Fibroblast of skin of left biceps (primary cell): Measurements from ENCODE around the gene COPE.
"Not testable (repeated sequence)": the region's sequence is repeated elsewhere in the genome, so short reads cannot be mapped to it uniquely, and the experiment has no call there.

ENCODE experiments used
- DNase-seq, 2 experiments: peaks; one replicate each; pipeline ENCODE4 v3.0.0-alpha.2; 2013; ENCODE audit warnings: low read depth in 2 of 2

COPE gene

GRCh38 chr19:18919086-18919899 is at the start of gene COPE, which contains the start of gene DDX49:
TSS of gene COPE (minus strand) at chr19:18919387. CDS start at chr19:18919348, 39 bp downstream.
TSS of gene DDX49 (plus strand) at chr19:18919715. CDS start at chr19:18919742, 27 bp downstream.
- DNase-seq: peak; percentile 99

GRCh38 chr19:18967358-18968146 is 48.4 kb upstream of the COPE start:
- no peak for DNase-seq

GRCh38 chr19:18966307-18966706 is 47.1 kb upstream of the COPE start:
- DNase-seq: no peak

GRCh38 chr19:18964121-18964520 is 44.9 kb upstream of the COPE start:
- DNase-seq: no peak

- no peak for DNase-seq
Observed at GRCh38 chr19:18961767-18962620, 42.8 kb upstream of the COPE start.

- DNase-seq: no peak
Observed at GRCh38 chr19:18960370-18960769, 41.2 kb upstream of the COPE start.

- DNase-seq: no peak
Observed at GRCh38 chr19:18955042-18955441, 35.9 kb upstream of the COPE start.

GRCh38 chr19:18954094-18954493 is 34.9 kb upstream of the COPE start:
- no peak for DNase-seq

- not testable (repeated sequence) for DNase-seq
Observed at GRCh38 chr19:18952364-18953003, 33.3 kb upstream of the COPE start.

GRCh38 chr19:18951721-18952281 is 32.6 kb upstream of the COPE start:
- DNase-seq: no peak

GRCh38 chr19:18949858-18950257 is 30.7 kb upstream of the COPE start:
- no peak for DNase-seq

GRCh38 chr19:18948976-18949356 is 29.8 kb upstream of the COPE start:
- no peak for DNase-seq

- no peak for DNase-seq
Observed at GRCh38 chr19:18948075-18948975, 29.1 kb upstream of the COPE start.

GRCh38 chr19:18946918-18947317 is 27.7 kb upstream of the COPE start:
- no peak for DNase-seq

- no peak for DNase-seq
Observed at GRCh38 chr19:18946335-18946734, 27.1 kb upstream of the COPE start.

- no peak for DNase-seq
Observed at GRCh38 chr19:18945297-18945696, 26.1 kb upstream of the COPE start.

- no peak for DNase-seq
Observed at GRCh38 chr19:18943465-18943864, 24.3 kb upstream of the COPE start.

GRCh38 chr19:18942692-18943091 is 23.5 kb upstream of the COPE start:
- no peak for DNase-seq

- no peak for DNase-seq
Observed at GRCh38 chr19:18941628-18942354, 22.6 kb upstream of the COPE start.
